ENCODE measurements around the gene COL23A1.

DNA sequence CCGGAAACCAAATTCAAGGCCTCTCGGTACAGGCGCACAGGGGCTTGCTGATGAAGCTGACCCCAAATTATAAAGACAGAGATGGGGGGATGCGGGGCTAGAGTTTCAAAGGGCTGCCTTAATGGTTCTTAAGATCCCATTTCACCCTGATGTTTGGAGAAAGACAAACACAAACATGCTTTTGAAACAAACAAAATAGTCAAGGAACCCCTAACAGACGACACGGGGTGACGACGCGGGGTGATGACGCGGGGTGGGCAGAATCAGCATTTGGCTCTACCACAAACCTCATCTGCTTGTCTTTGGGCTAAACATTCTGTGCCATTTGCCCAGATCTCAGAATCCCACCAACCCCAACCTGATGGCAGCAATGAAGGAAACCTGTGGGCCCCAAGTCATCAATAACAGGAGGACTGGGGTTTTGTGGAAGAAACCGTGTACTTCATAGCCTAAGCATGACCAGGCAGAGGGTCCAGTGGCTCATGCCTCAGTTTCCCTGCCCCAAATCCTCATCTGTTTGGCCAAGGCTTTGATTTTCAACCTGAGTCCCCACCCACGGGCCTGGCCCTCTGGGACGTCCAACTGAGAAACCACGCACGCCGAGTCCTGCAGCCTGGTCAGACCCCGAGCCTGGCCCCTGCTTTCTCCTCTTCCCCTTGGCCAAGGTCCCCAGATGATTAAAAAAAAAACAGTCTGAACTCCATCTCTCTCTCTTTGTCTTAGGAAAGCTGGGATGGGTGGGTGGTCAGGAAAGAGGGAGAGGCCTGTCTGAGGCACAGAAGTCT lies 148.5 kb downstream of the COL23A1 start:
- TF ChIP-seq, protein P1, sequence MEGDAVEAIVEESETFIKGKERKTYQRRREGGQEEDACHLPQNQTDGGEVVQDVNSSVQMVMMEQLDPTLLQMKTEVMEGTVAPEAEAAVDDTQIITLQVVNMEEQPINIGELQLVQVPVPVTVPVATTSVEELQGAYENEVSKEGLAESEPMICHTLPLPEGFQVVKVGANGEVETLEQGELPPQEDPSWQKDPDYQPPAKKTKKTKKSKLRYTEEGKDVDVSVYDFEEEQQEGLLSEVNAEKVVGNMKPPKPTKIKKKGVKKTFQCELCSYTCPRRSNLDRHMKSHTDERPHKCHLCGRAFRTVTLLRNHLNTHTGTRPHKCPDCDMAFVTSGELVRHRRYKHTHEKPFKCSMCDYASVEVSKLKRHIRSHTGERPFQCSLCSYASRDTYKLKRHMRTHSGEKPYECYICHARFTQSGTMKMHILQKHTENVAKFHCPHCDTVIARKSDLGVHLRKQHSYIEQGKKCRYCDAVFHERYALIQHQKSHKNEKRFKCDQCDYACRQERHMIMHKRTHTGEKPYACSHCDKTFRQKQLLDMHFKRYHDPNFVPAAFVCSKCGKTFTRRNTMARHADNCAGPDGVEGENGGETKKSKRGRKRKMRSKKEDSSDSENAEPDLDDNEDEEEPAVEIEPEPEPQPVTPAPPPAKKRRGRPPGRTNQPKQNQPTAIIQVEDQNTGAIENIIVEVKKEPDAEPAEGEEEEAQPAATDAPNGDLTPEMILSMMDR (conservative IDR thresholded peaks at IDR 0.05; ENCODE audit: low read depth, low read length) = no peak
- TF ChIP-seq EZH2 (IDR thresholded peaks at IDR 0.05; ENCODE audit: borderline replicate concordance, low read depth, low read length, poor library complexity, severe bottlenecking) = no peak
